Stimulated activated CD4-positive, alpha-beta T cell treated with anti-CD3 and anti-CD28 coated beads, Interleukin-2, amount 100 ng/mL, for 4 hours (primary cell): ENCODE measurements around the gene SCP2.

Experiments used
- DNase-seq: peaks from one replicate; pipeline ENCODE4 v3.0.0-alpha.2; 2020; ENCODE audit warnings: low read depth

SCP2 gene

GRCh38 chr1:53068314-53069099 is 141.4 kb downstream of the SCP2 start:
- DNase-seq: no peak

- no peak for DNase-seq
Observed at GRCh38 chr1:53069265-53069662, 142.2 kb downstream of the SCP2 start.

GRCh38 chr1:53069663-53070327 is 142.7 kb downstream of the SCP2 start:
- no peak for DNase-seq

GRCh38 chr1:53070621-53071020 is 143.5 kb downstream of the SCP2 start:
- DNase-seq: no peak

- DNase-seq: no peak
Observed at GRCh38 chr1:53071167-53071865, 144.2 kb downstream of the SCP2 start.

- DNase-seq: no peak
Observed at GRCh38 chr1:53071915-53072314, 144.8 kb downstream of the SCP2 start.

- no peak for DNase-seq
Observed at GRCh38 chr1:53073287-53073686, 146.2 kb downstream of the SCP2 start.

GRCh38 chr1:53073868-53074311 is 146.8 kb downstream of the SCP2 start:
- DNase-seq: no peak

- no peak for DNase-seq
Observed at GRCh38 chr1:53074313-53075154, 147.5 kb downstream of the SCP2 start.

GRCh38 chr1:53075206-53075605 is 148.1 kb downstream of the SCP2 start:
- DNase-seq: no peak

- DNase-seq: no peak
Observed at GRCh38 chr1:53075761-53076163, 148.7 kb downstream of the SCP2 start.

GRCh38 chr1:53076165-53076564 is 149.1 kb downstream of the SCP2 start:
- no peak for DNase-seq

GRCh38 chr1:53076721-53077598 is 149.9 kb downstream of the SCP2 start:
- DNase-seq: no peak

GRCh38 chr1:53077599-53077965 is 150.5 kb downstream of the SCP2 start:
- no peak for DNase-seq

GRCh38 chr1:53078333-53079101 is 151.4 kb downstream of the SCP2 start:
- DNase-seq: no peak

GRCh38 chr1:53079251-53079650 is 152.2 kb downstream of the SCP2 start:
- DNase-seq: no peak

- no peak for DNase-seq
Observed at GRCh38 chr1:53080041-53080440, 153.0 kb downstream of the SCP2 start.

- DNase-seq: no peak
Observed at GRCh38 chr1:53080769-53081168, 153.7 kb downstream of the SCP2 start.

GRCh38 chr1:53081384-53082066 is 154.4 kb downstream of the SCP2 start:
- no peak for DNase-seq
